NCI-H1092 (cell line): ENCODE measurements around the gene TAP2.

Experiments
- DNase-seq: peaks from one replicate; lab custom pipeline; 2025; lab: John Stamatoyannopoulos, UW

Gene TAP2

GRCh38 chr6:32854376-32855178 lies 16.0 kb upstream of the TAP2 start:
- DNase-seq, result no peak

GRCh38 chr6:32853541-32854375 lies 15.2 kb upstream of the TAP2 start, which contains the start of the genes PSMB9 and TAP1:
Gene PSMB9 (plus strand): TSS chr6:32854192. CDS start chr6:32854230, 38 bp downstream.
Gene TAP1 (minus strand): TSS chr6:32853704. CDS start chr6:32853636, 68 bp downstream.
- DNase-seq, result peak; percentile 20

- no peak for DNase-seq
Measured at GRCh38 chr6:32852844-32853540, 14.5 kb upstream of the TAP2 start.

GRCh38 chr6:32852018-32852843 lies 13.7 kb upstream of the TAP2 start:
- DNase-seq, result no peak

GRCh38 chr6:32851025-32851424 lies 12.5 kb upstream of the TAP2 start:
- no peak for DNase-seq

- no peak for DNase-seq
Measured at GRCh38 chr6:32849126-32849525, 10.6 kb upstream of the TAP2 start.

- DNase-seq, result no peak
Measured at GRCh38 chr6:32847795-32848194, 9.3 kb upstream of the TAP2 start.

- DNase-seq, result no peak
Measured at GRCh38 chr6:32847004-32847403, 8.5 kb upstream of the TAP2 start.

- DNase-seq, result no peak
Measured at GRCh38 chr6:32845384-32845884, 6.9 kb upstream of the TAP2 start.

- DNase-seq, result no peak
Measured at GRCh38 chr6:32844839-32845383, 6.4 kb upstream of the TAP2 start.

GRCh38 chr6:32843979-32844838 lies 5.7 kb upstream of the TAP2 start, which contains the start of gene PSMB8:
Gene PSMB8 (minus strand): TSS chr6:32844047. CDS start chr6:32843996, 51 bp downstream.
- DNase-seq, result peak; percentile 77

GRCh38 chr6:32843331-32843978 lies 4.9 kb upstream of the TAP2 start:
- no peak for DNase-seq

GRCh38 chr6:32842690-32843089 lies 4.2 kb upstream of the TAP2 start:
- no peak for DNase-seq

- DNase-seq, result no peak
Measured at GRCh38 chr6:32842021-32842650, 3.6 kb upstream of the TAP2 start.

- no peak for DNase-seq
Measured at GRCh38 chr6:32840604-32841246, 2.2 kb upstream of the TAP2 start.

GRCh38 chr6:32839356-32839755 lies 817 bp upstream of the TAP2 start:
- DNase-seq, result no peak

- DNase-seq, result no peak
Measured at GRCh38 chr6:32837651-32838113, 857 bp downstream of the TAP2 start.

- no peak for DNase-seq
Measured at GRCh38 chr6:32836873-32837272, 1.7 kb downstream of the TAP2 start.
